ENCODE results near the gene LIN28A. TPM values are rescaled to one million over a fixed set of nuclear protein-coding genes. Genes with fewer than 3 reads are reported as not detected.

The LIN28A gene
- total and polyA plus RNA-seq, 7 experiments from 2014 or later: not detected

DNA sequence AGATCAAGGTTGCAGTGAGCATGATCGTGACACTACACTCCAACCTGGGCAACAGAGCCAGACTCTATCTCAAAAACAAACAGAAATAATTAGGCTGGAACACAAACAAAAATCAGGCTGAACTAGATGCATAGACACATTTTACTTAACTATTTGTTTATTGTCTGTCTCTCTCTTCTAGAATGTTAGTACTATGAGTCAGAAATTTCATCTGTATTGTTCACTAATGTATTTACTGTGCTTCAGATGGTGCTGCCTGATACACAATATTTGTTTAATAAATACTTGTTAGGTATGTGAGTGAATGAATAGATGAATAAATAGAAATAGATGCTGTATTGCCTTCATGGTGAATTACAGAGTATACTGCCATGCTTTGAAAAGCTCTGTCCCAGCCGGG is 6.0 kb upstream of the LIN28A start:
- Histone ChIP-seq H3K9me3 (ENCODE audit: control insufficient read depth in 2 of 3, low read length in 3 of 3) (no peaks in the 10 kb centered on the region), H3K4me3 (ENCODE audit: low read length) (no peak overlapping the region), H3K27ac (ENCODE audit: low read depth, low read length) (no peak overlapping the region), H3K27me3 (ENCODE audit: control insufficient read depth in 2 of 2, insufficient read depth in 2 of 2, low read length in 2 of 2) (peaks cover 0 to 9% of the 10 kb centered on the region in 2 donors), H3K36me3 (ENCODE audit: control insufficient read depth in 2 of 3, insufficient read depth in 3 of 3, low read length in 3 of 3) (no peaks in the 10 kb centered on the region), H3K4me1 (ENCODE audit: control insufficient read depth in 2 of 2, insufficient read depth in 2 of 2, low read length in 2 of 2) (peaks cover 10 to 11% of the 10 kb centered on the region in 2 donors)
- no peaks in the 10 kb centered on the region for H3K36me3 Mint-ChIP-seq
- no peak overlapping the region for H3K27ac Mint-ChIP-seq
- intact Hi-C loops (cut with micrococcal nuclease): no loop called here
- POLR2A ChIA-PET: no interaction called here
- CTCF ChIA-PET: interaction anchor here (1.2 kb wide), 1 partner anchor 29 kb away, joined by 4 read pairs; no protein-coding TSS in a partner anchor
- H3K4me3 Mint-ChIP-seq: no peak overlapping the region
- peaks cover 17 to 62% (median 32%) of the 10 kb centered on the region in 5 donors for H3K27me3 Mint-ChIP-seq
- peaks cover 0 to 3% (median 0%) of the 10 kb centered on the region in 11 donors for H3K9me3 Mint-ChIP-seq
- DNase-seq (no peak), ATAC-seq (no peak)
- H3K4me1 Mint-ChIP-seq: peaks cover 11 to 14% (median 13%) of the 10 kb centered on the region in 7 donors

DNA sequence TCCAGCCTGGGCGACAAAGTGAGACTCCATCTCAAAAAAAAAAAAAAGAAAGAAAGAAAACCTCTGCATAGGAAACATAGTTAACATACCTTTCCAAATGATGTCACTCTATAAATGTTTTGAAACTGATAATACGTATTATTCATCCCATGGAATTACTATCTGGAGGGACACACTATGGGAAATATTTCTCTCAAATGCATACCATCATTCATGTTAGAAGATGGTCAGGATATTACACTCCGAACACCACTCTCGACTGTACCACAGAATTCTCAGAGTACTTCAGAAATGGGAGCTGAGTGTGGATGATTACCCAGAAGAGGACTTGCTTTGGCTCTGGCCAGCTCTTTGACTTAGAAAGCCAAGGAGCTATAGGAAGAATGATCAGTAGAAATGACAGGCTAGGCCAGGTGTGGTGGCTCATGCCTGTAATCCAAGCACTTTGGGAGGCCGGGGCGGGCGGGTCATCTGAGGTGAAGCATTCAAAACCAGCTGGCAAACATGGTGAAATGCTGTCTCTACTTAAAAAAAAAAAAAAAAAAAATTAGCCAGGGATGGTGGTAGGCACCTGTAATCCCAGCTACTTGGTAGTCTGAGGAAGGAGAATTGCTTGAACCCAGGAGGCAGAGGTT is 5.2 kb upstream of the LIN28A start:
- Mint-ChIP-seq H3K27ac (no peak overlapping the region), H3K4me1 (peaks cover 14 to 18% (median 17%) of the 10 kb centered on the region in 7 donors), H3K4me3 (no peak overlapping the region), H3K36me3 (no peaks in the 10 kb centered on the region), H3K9me3 (peaks cover 0 to 3% (median 0%) of the 10 kb centered on the region in 11 donors), H3K27me3 (peaks cover 19 to 67% (median 35%) of the 10 kb centered on the region in 5 donors)
- CTCF ChIA-PET: interaction anchor here (0.7 to 1.2 kb wide), 3 partner anchors 12 to 37 kb away, joined by 3 to 6 read pairs (median 4); no protein-coding TSS in a partner anchor
- ATAC-seq: no peak
- POLR2A ChIA-PET: no interaction called here
- Histone ChIP-seq H3K4me1 (ENCODE audit: control insufficient read depth in 2 of 2, insufficient read depth in 2 of 2, low read length in 2 of 2) (peaks cover 10 to 18% of the 10 kb centered on the region in 2 donors), H3K9me3 (ENCODE audit: control insufficient read depth in 2 of 3, low read length in 3 of 3) (no peaks in the 10 kb centered on the region), H3K4me3 (ENCODE audit: low read length) (no peak overlapping the region), H3K27ac (ENCODE audit: low read depth, low read length) (no peak overlapping the region), H3K36me3 (ENCODE audit: control insufficient read depth in 2 of 3, insufficient read depth in 3 of 3, low read length in 3 of 3) (no peaks in the 10 kb centered on the region), H3K27me3 (ENCODE audit: control insufficient read depth in 2 of 2, insufficient read depth in 2 of 2, low read length in 2 of 2) (peaks cover 0 to 10% of the 10 kb centered on the region in 2 donors)
- DNase-seq: no peak
- intact Hi-C loops (cut with micrococcal nuclease): no loop called here

DNA sequence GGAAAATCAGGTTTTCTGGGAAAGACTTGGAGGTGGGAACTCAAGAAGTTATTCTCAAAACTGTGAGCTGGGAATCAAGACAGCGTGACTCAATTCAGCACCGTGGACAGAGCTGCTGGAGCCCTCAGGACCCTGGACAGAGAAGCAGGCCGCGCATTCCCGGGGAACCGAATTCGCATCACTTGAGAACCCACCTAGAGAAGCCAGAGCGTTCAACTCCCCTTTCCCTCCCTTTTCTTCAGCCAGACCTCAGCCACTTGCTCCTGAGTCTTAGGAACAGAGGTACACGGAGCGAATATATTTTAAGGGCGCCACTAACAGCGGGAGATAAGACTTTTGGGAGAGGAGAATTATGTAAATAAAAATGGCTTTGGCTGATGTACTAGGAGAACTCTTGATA is 2.0 kb upstream of the LIN28A start:
- Mint-ChIP-seq H3K36me3 (no peaks in the 10 kb centered on the region), H3K4me1 (peaks cover 17 to 31% (median 21%) of the 10 kb centered on the region in 7 donors), H3K27ac (peak overlapping the region in 5 of 9 donors; percentile 20 to 77 (median 32)), H3K9me3 (peaks cover 0 to 3% (median 0%) of the 10 kb centered on the region in 11 donors), H3K4me3 (peak overlapping the region; percentile 51 to 81 (median 73)), H3K27me3 (peaks cover 36 to 78% (median 51%) of the 10 kb centered on the region in 5 donors)
- Histone ChIP-seq H3K9me3 (ENCODE audit: control insufficient read depth in 2 of 3, low read length in 3 of 3) (no peaks in the 10 kb centered on the region), H3K36me3 (ENCODE audit: control insufficient read depth in 2 of 3, insufficient read depth in 3 of 3, low read length in 3 of 3) (no peaks in the 10 kb centered on the region), H3K4me3 (ENCODE audit: low read length) (peak overlapping the region; percentile 11), H3K27me3 (ENCODE audit: control insufficient read depth in 2 of 2, insufficient read depth in 2 of 2, low read length in 2 of 2) (peaks cover 10 to 13% of the 10 kb centered on the region in 2 donors), H3K4me1 (ENCODE audit: control insufficient read depth in 2 of 2, insufficient read depth in 2 of 2, low read length in 2 of 2) (peaks cover 10 to 18% of the 10 kb centered on the region in 2 donors), H3K27ac (ENCODE audit: low read depth, low read length) (no peak overlapping the region)
- ATAC-seq (peak; percentile 97), DNase-seq (peak; percentile 63 to 90 (median 75))
- ChIA-PET CTCF (interaction anchor here (0.6 kb wide), 1 partner anchor 133 kb away, joined by 3 read pairs; no protein-coding TSS in a partner anchor), POLR2A (interaction anchor here (0.6 kb wide), 1 partner anchor 165 kb away, joined by 3 read pairs; no protein-coding TSS in a partner anchor)
- intact Hi-C loops (cut with micrococcal nuclease): loop anchor here in 1 of 2 donors (1.0 kb wide), 2 partner anchors 24 to 64 kb away; partner anchors contain the start of genes DHDDS and HMGN2

DNA sequence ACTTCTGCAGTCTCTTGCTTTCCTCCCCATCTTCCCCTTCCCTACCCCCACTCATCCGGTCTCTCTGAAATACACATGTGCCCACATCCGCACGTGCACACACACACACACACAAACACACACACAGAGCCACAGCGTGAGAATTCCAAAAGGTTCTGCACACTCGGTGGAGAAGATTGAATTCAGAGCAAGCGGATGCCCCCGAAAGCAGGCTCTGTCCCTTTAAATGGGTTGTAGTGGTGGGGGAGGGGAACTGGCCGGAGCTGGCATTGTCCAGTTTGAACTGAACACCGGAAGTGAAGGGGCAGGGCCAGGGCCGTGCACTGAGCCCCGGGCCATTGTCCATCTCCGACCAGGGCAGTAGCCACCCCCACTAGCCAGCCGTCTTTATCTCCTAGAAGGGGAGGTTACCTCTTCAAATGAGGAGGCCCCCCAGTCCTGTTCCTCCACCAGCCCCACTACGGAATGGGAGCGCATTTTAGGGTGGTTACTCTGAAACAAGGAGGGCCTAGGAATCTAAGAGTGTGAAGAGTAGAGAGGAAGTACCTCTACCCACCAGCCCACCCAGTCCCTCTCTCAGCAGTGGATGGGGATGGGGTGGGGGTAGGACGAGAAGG is 1.3 kb upstream of the LIN28A start:
- intact Hi-C loops (cut with micrococcal nuclease): no loop called here
- H3K4me1 Mint-ChIP-seq: peaks cover 17 to 31% (median 21%) of the 10 kb centered on the region in 7 donors

DNA sequence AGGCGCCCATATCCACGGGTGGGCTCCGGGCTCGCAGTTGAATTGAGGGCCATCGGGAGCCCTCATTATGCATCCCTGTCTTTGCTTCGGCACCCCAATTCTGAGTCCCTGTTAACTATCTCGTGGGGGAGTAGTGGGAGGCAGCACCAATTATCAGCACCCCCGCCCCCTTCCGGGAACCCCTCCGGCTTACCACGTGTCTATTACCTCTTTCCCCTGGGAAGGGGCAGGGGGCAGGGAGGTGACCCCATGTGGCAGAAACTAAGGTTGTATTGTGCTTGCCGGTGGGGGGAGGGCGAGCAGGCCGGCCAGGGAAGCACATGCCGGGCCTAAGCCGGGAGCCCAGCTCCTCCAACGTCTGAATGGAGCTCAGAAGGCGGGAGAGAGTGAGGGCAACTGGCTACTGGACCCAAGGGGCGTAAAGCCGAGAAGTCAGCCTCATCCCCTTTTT is 1.0 kb downstream of the LIN28A start:
- Mint-ChIP-seq H3K27me3 (peaks cover 41 to 82% (median 49%) of the 10 kb centered on the region in 5 donors), H3K27ac (no peak overlapping the region), H3K4me1 (peaks cover 17 to 31% (median 21%) of the 10 kb centered on the region in 7 donors), H3K4me3 (peak overlapping the region in 4 of 10 donors; percentile 2 to 42 (median 22)), H3K36me3 (no peaks in the 10 kb centered on the region), H3K9me3 (peaks cover 0 to 3% (median 0%) of the 10 kb centered on the region in 11 donors)
- Histone ChIP-seq H3K27me3 (ENCODE audit: control insufficient read depth in 2 of 2, insufficient read depth in 2 of 2, low read length in 2 of 2) (peaks cover 10 to 13% of the 10 kb centered on the region in 2 donors), H3K4me3 (ENCODE audit: low read length) (no peak overlapping the region), H3K27ac (ENCODE audit: low read depth, low read length) (no peak overlapping the region), H3K9me3 (ENCODE audit: control insufficient read depth in 2 of 3, low read length in 3 of 3) (no peaks in the 10 kb centered on the region), H3K36me3 (ENCODE audit: control insufficient read depth in 2 of 3, insufficient read depth in 3 of 3, low read length in 3 of 3) (no peaks in the 10 kb centered on the region), H3K4me1 (ENCODE audit: control insufficient read depth in 2 of 2, insufficient read depth in 2 of 2, low read length in 2 of 2) (peaks cover 10 to 18% of the 10 kb centered on the region in 2 donors)
- ChIA-PET CTCF (interaction anchor here (0.6 to 1.0 kb wide), 2 partner anchors 178 to 241 kb away, joined by 3 read pairs; partner anchors contain the start of gene CEP85), POLR2A (no interaction called here)
- ATAC-seq (no peak), DNase-seq (no peak)
- intact Hi-C loops (cut with micrococcal nuclease): loop anchor here in 1 of 2 donors (10.0 kb wide), 1 partner anchor 307 kb away; no protein-coding TSS in a partner anchor

More for the DNA sequence above, 1.3 kb upstream of the LIN28A start:
- H3K4me3 Mint-ChIP-seq: peak overlapping the region; percentile 51 to 81 (median 73)
- peaks cover 0 to 3% (median 0%) of the 10 kb centered on the region in 11 donors for H3K9me3 Mint-ChIP-seq
- peaks cover 41 to 79% (median 50%) of the 10 kb centered on the region in 5 donors for H3K27me3 Mint-ChIP-seq
- no peaks in the 10 kb centered on the region for H3K36me3 ChIP-seq (ENCODE audit: control insufficient read depth in 2 of 3, insufficient read depth in 3 of 3, low read length in 3 of 3)
- ATAC-seq (peak; percentile 28), DNase-seq (peak in 3 of 9 donors; percentile 38 to 48 (median 46))
- peaks cover 10 to 13% of the 10 kb centered on the region in 2 donors for H3K27me3 ChIP-seq (ENCODE audit: control insufficient read depth in 2 of 2, insufficient read depth in 2 of 2, low read length in 2 of 2)
- CTCF ChIA-PET: interaction anchor here (0.6 kb wide), 1 partner anchor 38 kb away, joined by 4 read pairs; no protein-coding TSS in a partner anchor
- H3K36me3 Mint-ChIP-seq: no peaks in the 10 kb centered on the region
- H3K9me3 ChIP-seq (ENCODE audit: control insufficient read depth in 2 of 3, low read length in 3 of 3): no peaks in the 10 kb centered on the region
- peak overlapping the region in 3 of 9 donors; percentile 35 to 75 (median 42) for H3K27ac Mint-ChIP-seq
- POLR2A ChIA-PET: no interaction called here
- peaks cover 10 to 18% of the 10 kb centered on the region in 2 donors for H3K4me1 ChIP-seq (ENCODE audit: control insufficient read depth in 2 of 2, insufficient read depth in 2 of 2, low read length in 2 of 2)
- H3K4me3 ChIP-seq (ENCODE audit: low read length): peak overlapping the region; percentile 11
- H3K27ac ChIP-seq (ENCODE audit: low read depth, low read length): no peak overlapping the region

DNA sequence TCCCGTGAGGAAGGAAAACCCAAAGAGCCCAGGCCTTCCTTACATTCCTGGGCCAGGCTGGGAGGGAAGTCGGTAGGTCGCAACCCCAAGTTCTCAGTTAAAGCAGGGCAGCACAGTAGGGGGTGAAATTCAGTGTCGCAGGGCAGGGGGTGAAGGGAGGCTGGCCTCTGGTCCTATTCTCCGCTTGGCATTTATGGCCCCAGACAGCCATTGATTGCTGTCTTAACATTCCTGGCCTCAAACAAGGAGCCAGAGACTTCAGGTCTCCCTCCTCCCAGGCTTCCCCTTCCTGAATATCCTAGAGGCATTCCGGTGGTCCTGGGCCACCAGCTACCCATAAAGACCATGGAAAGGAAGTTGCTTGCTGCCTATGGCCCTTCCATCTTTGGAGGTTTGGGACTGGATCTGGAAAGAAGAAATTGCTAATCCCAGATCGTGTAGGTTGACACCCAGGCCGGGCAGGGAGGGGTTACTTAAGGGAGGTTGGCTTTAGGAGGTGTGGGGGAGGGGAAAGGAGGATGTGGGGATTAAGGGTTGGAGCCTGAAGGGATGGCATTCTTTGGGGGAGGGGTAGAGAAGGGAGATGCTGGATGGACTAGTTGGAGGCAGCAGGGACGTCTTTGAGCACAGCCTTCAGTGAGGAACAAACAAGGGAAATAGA is 1.7 kb downstream of the LIN28A start:
- peaks cover 10 to 13% of the 10 kb centered on the region in 2 donors for H3K27me3 ChIP-seq (ENCODE audit: control insufficient read depth in 2 of 2, insufficient read depth in 2 of 2, low read length in 2 of 2)
- Mint-ChIP-seq H3K27me3 (peaks cover 41 to 85% (median 49%) of the 10 kb centered on the region in 5 donors), H3K27ac (peak overlapping the region in 1 of 9 donors; percentile 33), H3K4me3 (peak overlapping the region in 3 of 10 donors; percentile 3 to 34 (median 12)), H3K4me1 (peaks cover 17 to 31% (median 21%) of the 10 kb centered on the region in 7 donors), H3K9me3 (peaks cover 0 to 3% (median 0%) of the 10 kb centered on the region in 11 donors), H3K36me3 (no peaks in the 10 kb centered on the region)
- peaks cover 10 to 18% of the 10 kb centered on the region in 2 donors for H3K4me1 ChIP-seq (ENCODE audit: control insufficient read depth in 2 of 2, insufficient read depth in 2 of 2, low read length in 2 of 2)
- ChIA-PET CTCF (interaction anchor here (0.6 to 1.7 kb wide), 4 partner anchors 34 to 242 kb away, joined by 3 to 6 read pairs (median 3); partner anchors contain the start of gene CEP85), POLR2A (interaction anchor here (0.5 kb wide), 1 partner anchor 10 kb away, joined by 3 read pairs; no protein-coding TSS in a partner anchor)
- ATAC-seq (no peak), DNase-seq (no peak)
- H3K4me3 ChIP-seq (ENCODE audit: low read length): no peak overlapping the region
- no peaks in the 10 kb centered on the region for H3K36me3 ChIP-seq (ENCODE audit: control insufficient read depth in 2 of 3, insufficient read depth in 3 of 3, low read length in 3 of 3)
- intact Hi-C loops (cut with micrococcal nuclease): loop anchor here in 1 of 2 donors (10.0 kb wide), 1 partner anchor 308 kb away; no protein-coding TSS in a partner anchor
- no peaks in the 10 kb centered on the region for H3K9me3 ChIP-seq (ENCODE audit: control insufficient read depth in 2 of 3, low read length in 3 of 3)
- H3K27ac ChIP-seq (ENCODE audit: low read depth, low read length): no peak overlapping the region
